ENCODE measurements around the gene TIMP3. TPM values are rescaled to one million over a fixed set of nuclear protein-coding genes. Genes with fewer than 3 reads are reported as not detected.

TIMP3 gene
- total RNA-seq (2022; extraction: Qiagen RNA extraction; ENCODE audit: low read depth) = 1.3 to 3.0 TPM (median 1.6 TPM) in 5 replicates

DNA sequence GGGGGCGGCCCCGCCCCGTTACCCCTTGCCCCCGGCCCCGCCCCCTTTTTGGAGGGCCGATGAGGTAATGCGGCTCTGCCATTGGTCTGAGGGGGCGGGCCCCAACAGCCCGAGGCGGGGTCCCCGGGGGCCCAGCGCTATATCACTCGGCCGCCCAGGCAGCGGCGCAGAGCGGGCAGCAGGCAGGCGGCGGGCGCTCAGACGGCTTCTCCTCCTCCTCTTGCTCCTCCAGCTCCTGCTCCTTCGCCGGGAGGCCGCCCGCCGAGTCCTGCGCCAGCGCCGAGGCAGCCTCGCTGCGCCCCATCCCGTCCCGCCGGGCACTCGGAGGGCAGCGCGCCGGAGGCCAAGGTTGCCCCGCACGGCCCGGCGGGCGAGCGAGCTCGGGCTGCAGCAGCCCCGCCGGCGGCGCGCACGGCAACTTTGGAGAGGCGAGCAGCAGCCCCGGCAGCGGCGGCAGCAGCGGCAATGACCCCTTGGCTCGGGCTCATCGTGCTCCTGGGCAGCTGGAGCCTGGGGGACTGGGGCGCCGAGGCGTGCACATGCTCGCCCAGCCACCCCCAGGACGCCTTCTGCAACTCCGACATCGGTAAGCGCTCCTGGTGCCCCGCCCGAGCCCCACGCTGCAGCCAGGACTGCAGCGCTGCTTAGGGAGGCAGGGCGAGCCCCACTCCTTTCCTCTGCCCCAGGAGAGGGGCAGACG is at the start of gene TIMP3:
TSS of gene TIMP3 (plus strand) at position 169 of the 700 bp plus-strand sequence. CDS start at position 466, 297 bp downstream.

All from A549 treated with ZK216348 at 1 μM for 4 hours (cell line).